IPS DF 6.9 (cell line): ENCODE results near the gene ETFBKMT.
A peak's percentile ranks its signal among the peaks of the same experiment; 100 is the strongest.
"Not testable (repeated sequence)": the region's sequence is repeated elsewhere in the genome, so short reads cannot be mapped to it uniquely, and the experiment has no call there.

Experiments used
- DNase-seq: peaks from one replicate; pipeline ENCODE4 v3.0.0-alpha.2; 2013; ENCODE audit warnings: low read depth, low spot score
- H3K27ac ChIP-seq: one replicate; pipeline ENCODE4 v1.5.1; 2013; ENCODE audit warnings: low read length, control low read depth
- H3K27me3 ChIP-seq: 2 replicates; pipeline ENCODE4 v1.6.1; 2013; ENCODE audit warnings: mild to moderate bottlenecking, low read length; ENCODE audit not compliant: control insufficient read depth, insufficient read depth
- H3K36me3 ChIP-seq: 2 replicates; pipeline ENCODE4 v1.6.1; 2013; ENCODE audit warnings: low read length; ENCODE audit not compliant: control insufficient read depth, insufficient read depth
- H3K4me1 ChIP-seq: 2 replicates; pipeline ENCODE4 v1.6.1; 2013; ENCODE audit warnings: low read length; ENCODE audit not compliant: control insufficient read depth, insufficient read depth
- H3K4me3 ChIP-seq: 2 replicates; pipeline ENCODE4 v1.5.1; 2013; ENCODE audit warnings: mild to moderate bottlenecking, low read length
- H3K9me3 ChIP-seq: 2 replicates; pipeline ENCODE4 v1.6.1; 2013; ENCODE audit warnings: low read length, inconsistent platforms; ENCODE audit not compliant: control insufficient read depth, insufficient read depth
- whole genome bisulfite sequencing: extraction: QIAGEN DNeasy Blood & Tissue Kit; methylation state at CpG from one replicate; pipeline ENCODE4 v1.1.7; 2013; ENCODE audit warnings: mixed read lengths, missing lambda C conversion rate; ENCODE audit not compliant: insufficient read length, insufficient coverage; 5-methylcytosine and 5-hydroxymethylcytosine counted together

ETFBKMT gene

DNA sequence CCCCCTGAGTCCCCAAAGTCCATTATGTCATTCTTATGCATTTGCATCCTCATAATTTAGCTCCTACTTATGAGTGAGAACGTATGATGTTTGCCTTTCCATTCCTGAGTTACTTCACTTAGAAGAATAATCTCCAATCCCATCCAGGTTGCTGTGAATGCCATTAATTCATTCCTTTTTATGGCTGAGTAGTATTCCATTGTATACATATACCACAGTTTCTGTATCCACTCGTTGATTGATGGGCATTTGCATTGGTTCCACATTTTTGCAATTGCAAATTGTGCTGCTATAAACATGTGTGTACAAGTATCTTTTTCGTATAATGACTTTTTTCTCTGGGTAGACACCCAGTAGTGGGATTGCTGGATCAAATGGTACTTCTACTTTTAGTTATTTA lies 30.4 kb downstream of the ETFBKMT start:
- not testable (repeated sequence) for H3K4me3 ChIP-seq, H3K27ac ChIP-seq, H3K9me3 ChIP-seq, H3K4me1 ChIP-seq, H3K27me3 ChIP-seq, H3K36me3 ChIP-seq, DNase-seq
- WGBS, result no CpG with 5 or more reads among the region's 3 CpGs

DNA sequence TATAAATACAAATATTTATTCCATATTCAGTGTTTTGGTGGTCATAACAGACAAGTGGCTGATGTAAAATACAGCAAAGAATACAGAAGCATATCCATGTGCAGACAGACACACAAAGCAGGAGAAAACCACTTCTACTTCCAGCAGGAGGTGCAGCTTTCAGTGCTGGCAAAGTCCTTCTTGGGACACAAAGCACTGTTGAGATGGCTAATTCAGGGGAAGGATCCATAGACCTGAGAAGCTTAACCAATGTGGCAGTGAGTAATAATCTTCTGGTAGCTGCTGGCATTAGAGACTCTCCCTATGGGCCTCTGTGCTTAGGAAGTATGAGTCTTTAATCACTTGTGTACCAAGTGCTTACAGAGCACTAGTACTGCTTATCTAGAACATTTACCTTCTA lies 42.6 kb downstream of the ETFBKMT start:
- H3K27me3 ChIP-seq, result no peaks in the 10 kb centered on the region
- peak; percentile 16 for DNase-seq
- no peaks in the 10 kb centered on the region for H3K4me1 ChIP-seq
- no peak overlapping the region for H3K27ac ChIP-seq
- no peaks in the 10 kb centered on the region for H3K9me3 ChIP-seq
- H3K4me3 ChIP-seq, result no peak overlapping the region
- no peaks in the 10 kb centered on the region for H3K36me3 ChIP-seq

DNA sequence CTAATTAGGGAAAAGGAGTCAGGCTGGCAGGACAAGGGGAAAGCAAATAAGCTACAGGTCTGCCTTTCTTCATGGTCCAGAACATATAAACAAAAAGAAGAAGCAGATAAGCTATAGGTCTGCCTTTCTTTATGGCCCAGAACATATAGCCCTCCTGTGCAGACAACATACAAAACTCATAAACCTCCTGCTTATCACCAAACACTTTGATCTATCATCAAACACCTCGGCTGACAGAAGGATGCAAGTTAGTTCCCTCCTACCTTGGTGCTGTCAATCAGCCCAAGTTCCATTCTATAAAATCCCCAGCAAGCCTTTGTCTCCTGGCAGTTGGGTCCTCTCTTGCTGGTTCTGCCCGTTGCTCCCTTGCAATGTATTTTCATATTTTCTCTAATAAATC lies 46.1 kb downstream of the ETFBKMT start:
- WGBS, result no CpG with 5 or more reads among the region's 2 CpGs
- Histone ChIP-seq H3K27me3 (no peaks in the 10 kb centered on the region), H3K9me3 (no peaks in the 10 kb centered on the region), H3K4me1 (no peaks in the 10 kb centered on the region), H3K27ac (no peak overlapping the region), H3K36me3 (no peaks in the 10 kb centered on the region), H3K4me3 (no peak overlapping the region)
- DNase-seq, result no peak

DNA sequence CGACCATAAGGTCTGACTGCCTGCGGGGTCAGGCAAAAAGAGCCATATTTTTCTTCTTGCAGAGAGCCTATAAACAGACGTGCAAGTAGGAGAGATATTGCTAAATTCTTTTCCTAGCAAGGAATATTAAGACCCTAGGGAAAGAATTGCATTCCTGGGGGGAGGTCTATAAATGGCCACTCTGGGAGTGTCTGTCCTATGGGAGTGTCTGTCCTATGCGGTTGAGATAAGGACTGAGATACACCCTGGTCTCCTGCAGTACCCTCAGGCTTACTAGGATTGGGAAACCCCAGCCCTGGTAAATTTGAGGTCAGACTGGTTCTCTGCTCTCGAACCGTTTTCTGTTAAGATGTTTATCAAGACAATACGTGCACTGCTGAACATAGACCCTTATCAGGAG lies 48.6 kb downstream of the ETFBKMT start:
- not testable (repeated sequence) for DNase-seq, H3K27ac ChIP-seq, H3K36me3 ChIP-seq, H3K27me3 ChIP-seq, H3K9me3 ChIP-seq, H3K4me1 ChIP-seq, H3K4me3 ChIP-seq
- no CpG with 5 or more reads among the region's 7 CpGs for WGBS

DNA sequence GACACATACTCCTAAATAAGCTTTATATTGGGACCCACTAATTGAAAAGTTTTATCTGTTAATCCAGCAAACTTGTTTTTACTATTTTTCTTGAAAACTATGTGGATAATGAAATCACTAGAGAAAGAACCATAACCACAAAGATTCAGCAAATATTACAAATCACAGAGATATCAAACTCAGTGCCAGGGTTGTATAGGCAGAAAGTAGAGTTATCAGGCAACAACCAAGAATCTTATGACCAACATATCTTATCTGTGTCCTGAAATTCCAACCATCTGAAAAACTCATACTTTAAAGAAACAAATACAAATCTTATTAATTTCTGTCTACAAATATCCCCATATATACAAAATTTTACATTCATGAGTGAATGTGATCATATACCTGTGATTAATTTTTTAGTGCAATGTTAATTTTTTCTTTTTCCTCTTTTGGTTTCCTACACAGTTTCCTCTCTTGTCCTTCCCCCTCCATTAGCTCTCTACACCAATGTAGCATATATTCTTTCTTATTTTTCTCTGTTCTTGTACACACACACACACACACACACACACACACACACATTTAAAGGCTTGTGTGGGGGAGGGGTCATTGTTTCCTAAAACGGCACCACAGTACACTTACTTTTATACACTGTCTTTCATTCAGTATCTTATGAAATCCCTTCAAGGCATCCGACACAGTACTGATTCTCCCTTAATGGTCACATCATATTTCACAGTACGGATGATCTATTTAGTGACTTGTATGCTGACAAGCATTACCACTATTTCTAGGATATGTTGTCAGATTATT lies 50.7 kb downstream of the ETFBKMT start:
- DNase-seq, result no peak
- H3K9me3 ChIP-seq, result no peaks in the 10 kb centered on the region
- H3K27ac ChIP-seq, result no peak overlapping the region
- no peaks in the 10 kb centered on the region for H3K4me1 ChIP-seq
- no peak overlapping the region for H3K4me3 ChIP-seq
- no CpG with 5 or more reads among the region's 3 CpGs for WGBS
- H3K27me3 ChIP-seq, result no peaks in the 10 kb centered on the region
- no peaks in the 10 kb centered on the region for H3K36me3 ChIP-seq

DNA sequence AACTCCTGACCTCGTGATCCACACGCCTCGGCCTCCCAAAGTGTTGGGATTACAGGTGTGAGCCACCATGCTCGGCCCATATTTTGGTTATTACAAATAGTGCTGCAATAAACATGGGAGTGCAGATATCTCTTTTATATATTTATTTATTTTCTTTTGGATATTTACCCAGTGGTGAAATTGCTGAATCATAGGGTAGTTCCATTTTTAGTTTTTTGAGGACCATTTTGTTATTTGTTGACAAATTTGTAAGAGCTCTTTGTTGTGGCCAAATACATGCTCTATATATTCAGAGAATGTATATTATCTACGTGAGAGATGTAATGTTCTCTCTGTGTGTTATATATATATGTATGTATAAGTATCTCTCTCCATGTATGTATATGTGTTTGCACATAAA lies 53.4 kb downstream of the ETFBKMT start:
- WGBS, result no CpG with 5 or more reads among the region's 5 CpGs
- DNase-seq, result no peak
- H3K9me3 ChIP-seq, result no peaks in the 10 kb centered on the region

DNA sequence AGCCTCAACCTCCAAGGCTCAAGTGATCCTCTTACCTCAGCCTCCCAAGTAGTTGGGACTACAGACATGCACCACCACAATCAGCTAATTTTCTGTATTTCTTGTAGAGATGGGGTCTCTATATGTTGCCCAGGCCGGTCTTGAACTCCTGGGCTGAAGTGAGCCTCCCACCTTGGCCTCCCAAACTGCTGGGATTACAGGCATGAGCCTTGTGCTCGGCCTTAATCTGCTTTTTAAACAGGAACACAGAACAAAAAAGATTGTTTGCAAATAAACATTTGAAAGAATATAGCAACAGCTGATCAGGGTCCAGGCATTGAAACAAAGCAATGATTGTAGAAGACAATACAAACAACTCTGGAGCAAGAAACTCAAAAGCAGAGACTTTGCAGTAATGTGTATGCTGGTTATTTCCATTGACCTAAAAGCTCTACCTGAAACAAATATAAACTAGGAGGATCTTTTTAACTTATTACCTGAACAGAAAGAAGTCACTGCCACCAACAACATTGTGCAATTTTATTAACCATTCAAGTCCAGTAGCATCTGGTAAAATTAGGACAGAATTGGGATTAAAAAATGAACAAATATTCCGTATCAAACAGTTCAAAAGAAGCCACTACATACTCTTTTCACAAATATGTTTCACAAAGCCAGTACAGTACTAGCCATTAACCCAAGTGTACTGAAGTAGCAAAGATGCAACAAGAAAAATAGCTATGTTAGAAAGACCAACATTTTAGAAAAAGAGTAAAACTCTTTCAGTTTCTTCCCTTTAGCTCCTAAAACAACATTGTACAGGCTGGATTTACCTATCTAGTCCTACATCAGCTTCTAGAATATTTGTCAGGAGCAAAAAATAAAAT lies 55.2 kb downstream of the ETFBKMT start:
- H3K27ac ChIP-seq, result no peak overlapping the region
- no CpG with 5 or more reads among the region's 3 CpGs for WGBS
- H3K27me3 ChIP-seq, result no peaks in the 10 kb centered on the region
- no peaks in the 10 kb centered on the region for H3K36me3 ChIP-seq
- no peak overlapping the region for H3K4me3 ChIP-seq
- DNase-seq, result no peak
- H3K9me3 ChIP-seq, result no peaks in the 10 kb centered on the region
- H3K4me1 ChIP-seq, result peaks cover 3% of the 10 kb centered on the region; the same call in 1 of the 2 replicates

More for the DNA sequence above, 53.4 kb downstream of the ETFBKMT start:
- H3K27me3 ChIP-seq, result no peaks in the 10 kb centered on the region
- no peak overlapping the region for H3K4me3 ChIP-seq
- no peak overlapping the region for H3K27ac ChIP-seq
- H3K4me1 ChIP-seq, result no peaks in the 10 kb centered on the region
- H3K36me3 ChIP-seq, result no peaks in the 10 kb centered on the region

DNA sequence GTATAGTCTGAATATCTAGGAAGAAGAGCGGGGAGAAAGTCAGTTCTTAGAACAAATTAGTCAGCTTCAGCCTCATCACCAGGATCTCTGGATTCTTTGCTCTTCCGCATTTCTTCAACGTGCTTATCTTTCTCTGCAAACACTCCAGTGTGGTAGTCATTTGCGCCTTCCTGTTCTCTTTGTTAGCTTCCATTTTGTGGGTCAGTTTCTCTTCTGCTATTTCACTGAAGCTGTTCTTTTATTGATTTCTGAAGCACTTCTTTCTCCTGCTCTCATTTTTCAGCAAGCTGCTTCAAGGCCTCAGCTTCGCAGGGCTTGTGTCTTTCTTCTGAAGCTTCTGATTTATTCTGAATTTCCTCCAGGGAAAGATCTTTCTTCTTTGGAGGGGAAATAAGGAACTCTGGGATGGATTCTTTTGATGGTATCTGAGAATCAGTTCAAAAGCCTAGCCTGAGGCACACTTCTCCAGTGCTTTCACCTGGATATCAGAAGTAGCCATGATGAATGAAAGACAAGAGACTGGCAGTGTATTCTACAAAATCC lies 55.9 kb downstream of the ETFBKMT start:
- no CpG with 5 or more reads among the region's 5 CpGs for WGBS
- no peak overlapping the region for H3K27ac ChIP-seq
- H3K27me3 ChIP-seq, result no peaks in the 10 kb centered on the region
- H3K4me1 ChIP-seq, result peaks cover 3% of the 10 kb centered on the region; the same call in 1 of the 2 replicates
- no peak for DNase-seq
- no peaks in the 10 kb centered on the region for H3K36me3 ChIP-seq
- no peaks in the 10 kb centered on the region for H3K9me3 ChIP-seq
- no peak overlapping the region for H3K4me3 ChIP-seq

DNA sequence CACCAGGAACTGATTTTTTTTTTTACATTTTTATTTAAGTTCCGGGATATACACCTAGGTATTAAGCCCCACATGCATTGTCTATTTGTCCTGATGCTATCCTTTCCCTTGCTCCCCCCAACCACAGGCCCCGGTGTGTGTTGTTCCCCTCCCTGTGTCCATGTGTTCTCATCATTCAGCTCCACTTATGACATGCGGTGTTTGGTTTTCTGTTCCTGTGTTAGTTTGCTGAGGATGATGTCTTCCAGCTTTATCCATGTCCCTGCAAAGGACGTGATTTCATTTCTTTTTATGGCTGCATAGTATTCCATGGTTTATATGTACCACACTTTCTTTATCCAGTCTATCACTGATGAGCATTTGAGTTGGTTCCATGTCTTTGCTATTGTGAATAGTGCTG lies 57.5 kb downstream of the ETFBKMT start:
- H3K4me3 ChIP-seq, DNase-seq, H3K36me3 ChIP-seq, H3K4me1 ChIP-seq, H3K27me3 ChIP-seq, H3K9me3 ChIP-seq, H3K27ac ChIP-seq: not testable (repeated sequence)
- no CpG with 5 or more reads among the region's 4 CpGs for WGBS

DNA sequence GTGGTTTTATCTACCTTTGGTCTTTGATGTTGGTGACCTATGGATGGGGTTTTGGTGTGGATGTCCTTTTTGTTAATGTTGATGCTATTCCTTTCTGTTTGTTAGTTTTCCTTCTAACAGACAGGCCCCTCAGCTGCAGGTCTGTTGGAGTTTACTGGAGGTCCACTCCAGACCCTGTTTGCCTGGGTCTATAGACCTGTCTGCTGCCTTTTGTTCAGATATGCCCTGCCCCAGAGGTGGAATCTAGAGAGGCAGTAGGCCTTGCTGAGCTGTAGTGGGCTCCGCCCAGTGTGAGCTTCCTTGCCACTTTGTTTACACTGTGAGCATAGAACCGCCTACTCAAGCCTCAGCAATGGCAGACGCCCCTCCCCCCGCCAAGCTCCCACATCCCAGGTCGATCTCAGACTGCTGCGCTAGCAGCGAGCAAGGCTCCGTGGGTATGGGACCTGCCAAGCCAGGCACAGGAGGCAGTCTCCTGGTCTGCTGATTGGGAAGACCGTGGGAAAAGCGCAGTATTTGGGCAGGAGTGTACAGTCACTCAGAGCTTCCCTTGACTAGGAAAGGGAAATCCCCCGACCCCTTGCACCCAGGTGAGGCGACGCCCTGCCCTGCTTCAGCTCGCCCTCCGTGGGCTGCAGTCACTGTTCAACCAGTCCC lies 59.2 kb downstream of the ETFBKMT start:
- H3K36me3 ChIP-seq, DNase-seq, H3K4me3 ChIP-seq, H3K9me3 ChIP-seq, H3K4me1 ChIP-seq, H3K27ac ChIP-seq, H3K27me3 ChIP-seq: not testable (repeated sequence)
- no CpG with 5 or more reads among the region's 15 CpGs for WGBS
